WERI-Rb-1 (cell line): ENCODE results near the gene C4BPA.

Source experiments
- DNase-seq: peaks from one replicate; pipeline ENCODE4 v3.0.0-alpha.2; 2020
- H3K27ac ChIP-seq: fragments of 250-450 bp; sonication (Bioruptor Pico); 2 replicates; pipeline ENCODE4 v1.5.1; 2020; ENCODE audit warnings: mild to moderate bottlenecking, moderate library complexity
- H3K27me3 ChIP-seq: fragments of 250-450 bp; sonication (Bioruptor Pico); 2 replicates; pipeline ENCODE4 v1.5.1; 2021; ENCODE audit warnings: mild to moderate bottlenecking, low read depth, moderate library complexity; ENCODE audit not compliant: insufficient read depth, severe bottlenecking
- H3K36me3 ChIP-seq: fragments of 250-450 bp; sonication (Bioruptor Pico); 2 replicates; pipeline ENCODE4 v1.5.1; 2020; ENCODE audit warnings: mild to moderate bottlenecking, moderate library complexity
- H3K4me3 ChIP-seq: 2 replicates; pipeline ENCODE4 v1.5.1; 2011; ENCODE audit warnings: low read depth, mild to moderate bottlenecking, control low read depth, low read length
- H3K9me3 ChIP-seq: fragments of 250-450 bp; sonication (Bioruptor Pico); 2 replicates; pipeline ENCODE4 v1.5.1; 2021; ENCODE audit warnings: mild to moderate bottlenecking, moderate library complexity; ENCODE audit not compliant: severe bottlenecking
- TF ChIP-seq, protein P1 (sequence below): IDR thresholded peaks from 2 replicates; pipeline ENCODE4 v1.5.1; 2011; ENCODE audit warnings: low read depth, mild to moderate bottlenecking, control low read depth, inconsistent platforms, low read length

C4BPA gene

DNA sequence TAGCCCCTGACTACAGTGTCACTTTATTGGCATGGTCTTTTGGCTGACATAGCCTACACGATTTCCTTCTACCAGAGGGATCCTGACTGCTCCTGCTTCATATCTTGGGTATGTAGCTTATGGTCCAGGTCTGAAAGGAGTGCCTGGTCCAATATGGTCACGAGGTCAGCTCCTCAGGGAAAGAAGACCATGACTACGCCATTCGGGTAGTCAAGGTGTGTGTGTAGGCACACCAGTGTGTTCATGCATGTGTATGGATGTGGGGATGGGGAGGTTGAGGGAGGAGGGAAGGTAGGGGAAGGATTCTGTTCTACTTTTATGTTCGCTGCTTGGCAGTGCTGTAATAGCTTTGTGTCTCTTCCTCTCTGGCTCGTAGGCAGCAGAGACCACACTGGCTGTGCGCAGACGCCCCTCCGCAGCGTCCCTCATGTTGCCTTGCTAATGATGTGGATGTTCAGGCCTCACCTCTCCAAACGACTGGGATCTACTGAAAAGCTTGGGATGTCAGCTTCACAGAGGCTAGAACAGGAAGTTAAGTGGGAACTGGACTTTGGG, 25.4 kb upstream of the C4BPA start:
- Histone ChIP-seq H3K27me3 (peaks cover 96% of the 10 kb centered on the region), H3K4me3 (no peak overlapping the region), H3K9me3 (no peaks in the 10 kb centered on the region), H3K36me3 (no peaks in the 10 kb centered on the region), H3K27ac (no peak overlapping the region)
- DNase-seq, result no peak
- TF ChIP-seq, protein P1, sequence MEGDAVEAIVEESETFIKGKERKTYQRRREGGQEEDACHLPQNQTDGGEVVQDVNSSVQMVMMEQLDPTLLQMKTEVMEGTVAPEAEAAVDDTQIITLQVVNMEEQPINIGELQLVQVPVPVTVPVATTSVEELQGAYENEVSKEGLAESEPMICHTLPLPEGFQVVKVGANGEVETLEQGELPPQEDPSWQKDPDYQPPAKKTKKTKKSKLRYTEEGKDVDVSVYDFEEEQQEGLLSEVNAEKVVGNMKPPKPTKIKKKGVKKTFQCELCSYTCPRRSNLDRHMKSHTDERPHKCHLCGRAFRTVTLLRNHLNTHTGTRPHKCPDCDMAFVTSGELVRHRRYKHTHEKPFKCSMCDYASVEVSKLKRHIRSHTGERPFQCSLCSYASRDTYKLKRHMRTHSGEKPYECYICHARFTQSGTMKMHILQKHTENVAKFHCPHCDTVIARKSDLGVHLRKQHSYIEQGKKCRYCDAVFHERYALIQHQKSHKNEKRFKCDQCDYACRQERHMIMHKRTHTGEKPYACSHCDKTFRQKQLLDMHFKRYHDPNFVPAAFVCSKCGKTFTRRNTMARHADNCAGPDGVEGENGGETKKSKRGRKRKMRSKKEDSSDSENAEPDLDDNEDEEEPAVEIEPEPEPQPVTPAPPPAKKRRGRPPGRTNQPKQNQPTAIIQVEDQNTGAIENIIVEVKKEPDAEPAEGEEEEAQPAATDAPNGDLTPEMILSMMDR, result no peak

GRCh38 chr1:207079706-207080241, 24.3 kb upstream of the C4BPA start:
- DNase-seq, result no peak

GRCh38 chr1:207081088-207081487, 22.9 kb upstream of the C4BPA start:
- no peak for DNase-seq
- H3K4me3 ChIP-seq, result no peak overlapping the region
- H3K27ac ChIP-seq, result no peak overlapping the region
- TF ChIP-seq, protein P1, result no peak
- peaks cover 96% of the 10 kb centered on the region for H3K27me3 ChIP-seq
- no peaks in the 10 kb centered on the region for H3K9me3 ChIP-seq
- H3K36me3 ChIP-seq, result no peaks in the 10 kb centered on the region

More at GRCh38 chr1:207079706-207080241, 24.3 kb upstream of the C4BPA start:
- H3K36me3 ChIP-seq, result no peaks in the 10 kb centered on the region
- H3K9me3 ChIP-seq, result no peaks in the 10 kb centered on the region
- H3K27me3 ChIP-seq, result peaks cover 96% of the 10 kb centered on the region
- no peak overlapping the region for H3K4me3 ChIP-seq
- TF ChIP-seq, protein P1, result no peak
- no peak overlapping the region for H3K27ac ChIP-seq

DNA sequence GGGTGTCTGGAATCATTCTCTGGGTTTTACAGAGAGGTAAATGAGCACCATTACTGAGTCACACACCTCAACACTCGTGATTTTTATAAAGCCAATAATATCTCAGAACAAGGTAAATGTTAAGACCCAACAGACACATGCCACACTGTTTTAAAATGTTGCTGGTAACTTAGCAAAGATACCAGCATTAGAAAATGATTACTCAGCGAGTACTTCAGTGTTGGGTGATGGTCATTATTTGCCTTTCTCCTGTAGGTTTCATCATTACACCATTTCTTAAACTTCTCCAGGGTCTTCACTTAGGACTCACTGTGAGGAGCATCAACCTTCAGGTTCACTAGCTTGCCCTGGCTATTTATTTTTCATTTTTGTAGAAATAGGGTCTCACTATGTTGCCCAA, 22.2 kb upstream of the C4BPA start:
- Histone ChIP-seq H3K27me3 (peaks cover 96% of the 10 kb centered on the region), H3K27ac (no peak overlapping the region), H3K36me3 (no peaks in the 10 kb centered on the region), H3K4me3 (no peak overlapping the region), H3K9me3 (no peaks in the 10 kb centered on the region)
- TF ChIP-seq, protein P1, result no peak
- no peak for DNase-seq

GRCh38 chr1:207084232-207084631, 19.8 kb upstream of the C4BPA start:
- Histone ChIP-seq H3K9me3 (no peaks in the 10 kb centered on the region), H3K27ac (no peak overlapping the region), H3K4me3 (no peak overlapping the region), H3K27me3 (peaks cover 96% of the 10 kb centered on the region), H3K36me3 (no peaks in the 10 kb centered on the region)
- DNase-seq, result no peak
- TF ChIP-seq, protein P1, result no peak

DNA sequence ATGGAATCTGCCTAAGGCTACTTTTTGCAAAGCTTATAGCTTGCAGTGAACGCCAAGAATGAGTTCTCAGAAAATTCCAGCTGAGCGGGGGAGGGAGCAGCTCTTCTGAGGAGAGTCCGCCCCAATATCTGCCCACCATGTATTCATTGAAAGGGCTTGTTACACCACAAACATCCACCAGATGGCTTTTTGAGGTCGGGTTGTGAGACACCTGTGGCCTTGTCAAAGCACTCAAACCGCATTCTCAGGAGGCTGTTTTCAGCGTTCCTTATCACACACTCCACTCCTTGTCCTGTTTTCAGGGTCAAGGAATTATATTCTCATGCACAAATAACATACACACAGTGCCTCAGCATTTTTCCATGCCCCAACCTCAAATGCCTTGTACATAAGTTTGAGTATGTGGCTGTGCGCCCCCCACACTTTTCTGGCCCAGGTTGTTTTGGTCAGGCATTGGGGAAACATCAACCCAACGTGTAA, 19.3 kb upstream of the C4BPA start:
- Histone ChIP-seq H3K27ac (no peak overlapping the region), H3K4me3 (no peak overlapping the region), H3K27me3 (peaks cover 96% of the 10 kb centered on the region), H3K9me3 (no peaks in the 10 kb centered on the region), H3K36me3 (no peaks in the 10 kb centered on the region)
- TF ChIP-seq, protein P1, result peak; percentile 89
- peak; percentile 77 for DNase-seq
